Activated CD8-positive, alpha-beta memory T cell treated with anti-CD3 and anti-CD28 coated beads for 36 hours (primary cell): Measurements from ENCODE around the gene OGT. TPM values are rescaled to one million over a fixed set of nuclear protein-coding genes. Genes with fewer than 3 reads are reported as not detected.

Experiments
- total RNA-seq, 2 experiments: library from RNA; stranded (reverse); gene quantifications; one replicate each; pipeline ENCODE4 v1.2.3, GENCODE V29; 2021

OGT gene
- total RNA-seq, 2 experiments from 2014 or later, result 280 to 282 TPM

Other genes starting within 250 kb of the OGT start
- 100 to 1,000 TPM; 477 to 536 TPM for gene NONO, start 249.5 kb upstream of the OGT start, total RNA-seq
- 1 to 10 TPM; 4.6 to 5.5 TPM for gene ITGB1BP2, start 231.4 kb upstream of the OGT start, total RNA-seq
- 10 to 100 TPM; 30.6 to 31.5 TPM for gene TAF1, start 166.7 kb upstream of the OGT start, total RNA-seq
- 1 to 10 TPM; 2.7 to 3.5 TPM for gene GCNA, start 45.3 kb downstream of the OGT start, total RNA-seq
- gene CXCR3, start 85.4 kb downstream of the OGT start, total RNA-seq, result 10 to 100 TPM; 60.3 to 63.0 TPM
- gene CXorf49, start 185.2 kb downstream of the OGT start, total RNA-seq, result not detected
- not detected for gene CXorf49B, start 230.2 kb downstream of the OGT start, total RNA-seq